A549 treated with DMSO at 1 μM for 4 hours (cell line): ENCODE measurements around the gene CD7. TPM values are rescaled to one million over a fixed set of nuclear protein-coding genes. Genes with fewer than 3 reads are reported as not detected.

Experiments
- total RNA-seq: library from RNA; stranded (reverse); fragments of 200-300 nt; extraction: Qiagen RNA extraction; gene quantifications from 5 replicates; pipeline ENCODE4 v1.2.3, GENCODE V29; 2022; ENCODE audit warnings: low read depth

CD7 gene
- total RNA-seq: 0.08 TPM in 1 of 5 replicates, not detected in the others

DNA sequence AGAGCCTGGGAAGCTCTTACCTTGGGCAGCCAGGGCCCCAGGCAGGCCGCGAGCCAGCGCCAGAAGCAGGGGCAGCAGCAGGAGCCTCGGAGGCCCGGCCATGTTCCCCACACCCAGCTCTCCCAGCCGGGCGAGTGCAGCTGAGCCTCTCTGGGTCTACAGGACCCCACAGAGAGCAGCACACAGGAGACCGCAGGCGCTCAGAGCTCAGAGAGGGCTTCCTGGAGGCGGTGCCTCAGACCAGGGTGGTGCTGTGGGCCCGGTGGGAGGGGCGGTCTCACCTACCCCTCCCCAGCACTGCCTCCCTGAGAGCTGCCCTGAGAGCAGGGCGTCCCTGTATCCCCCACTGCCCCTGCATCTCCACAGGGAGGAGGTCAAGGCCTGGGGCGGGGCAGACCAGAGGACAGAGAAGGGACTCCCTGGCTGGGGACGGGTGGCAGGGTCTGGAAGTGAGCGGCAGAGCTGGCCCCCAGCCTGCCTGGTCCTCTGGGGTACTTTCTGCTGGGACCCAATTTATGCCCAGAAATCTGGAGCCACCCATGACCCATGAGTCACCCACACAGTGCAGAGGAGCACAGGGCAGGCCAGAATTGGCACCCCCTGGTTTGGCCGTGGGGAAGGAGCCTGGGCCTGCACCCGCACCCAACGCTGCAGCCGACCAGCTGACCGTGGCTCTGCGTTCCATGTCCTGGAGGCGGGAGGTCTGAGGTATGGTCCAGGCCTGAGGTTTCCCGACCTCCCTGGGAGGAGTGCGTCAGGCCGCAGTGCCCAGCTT, at the start of gene CD7:
Gene CD7, minus strand, starts transcription at position 215 of the 775 bp plus-strand sequence. Its CDS starts 113 bp downstream, at position 102.

DNA sequence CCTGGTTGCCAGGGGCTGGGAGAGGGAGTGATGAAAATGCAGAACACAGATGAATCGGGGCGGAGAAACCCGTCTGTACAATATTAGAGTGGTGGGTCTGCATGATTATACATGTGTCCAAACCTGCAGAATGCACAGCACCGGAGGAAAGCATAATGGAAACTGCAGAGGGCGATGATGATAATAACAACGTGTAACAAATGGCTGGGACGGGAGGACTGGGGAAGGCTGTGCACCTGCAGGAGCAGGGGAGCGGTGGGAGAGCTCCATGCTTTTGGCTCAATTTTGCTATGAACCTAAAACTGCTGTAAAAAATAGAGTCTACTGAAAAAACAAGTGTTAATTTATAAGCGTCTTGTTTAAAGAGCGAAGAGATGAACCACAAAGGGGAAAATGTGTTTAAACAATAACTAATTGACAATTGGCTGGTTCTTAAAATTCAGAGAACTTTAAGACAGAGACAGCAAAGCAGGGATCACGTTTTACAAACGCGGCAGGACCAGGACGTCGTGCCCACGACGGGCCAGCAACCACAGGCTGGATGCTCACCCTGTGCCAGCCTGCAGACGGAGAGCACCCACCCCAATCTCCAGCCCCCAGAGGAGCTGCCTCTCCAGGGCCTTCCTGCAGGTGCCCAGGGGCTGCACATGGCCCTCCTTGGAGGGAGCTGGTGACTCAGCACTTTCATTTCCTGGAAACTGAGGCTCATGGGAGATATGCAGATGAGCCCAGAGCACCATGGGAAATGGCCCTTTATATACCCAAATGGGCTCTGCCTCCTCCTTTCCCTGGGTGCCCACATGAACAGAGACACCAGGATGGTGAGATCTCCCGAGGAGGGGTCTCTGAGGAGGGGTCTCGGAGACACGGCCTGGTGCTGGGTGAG, 41.3 kb upstream of the CD7 start, which contains the start of gene TEX19:
Gene TEX19, plus strand, starts transcription at position 783 of the 886 bp plus-strand sequence. CDS start 2,904 bp downstream, outside the sequence.

DNA sequence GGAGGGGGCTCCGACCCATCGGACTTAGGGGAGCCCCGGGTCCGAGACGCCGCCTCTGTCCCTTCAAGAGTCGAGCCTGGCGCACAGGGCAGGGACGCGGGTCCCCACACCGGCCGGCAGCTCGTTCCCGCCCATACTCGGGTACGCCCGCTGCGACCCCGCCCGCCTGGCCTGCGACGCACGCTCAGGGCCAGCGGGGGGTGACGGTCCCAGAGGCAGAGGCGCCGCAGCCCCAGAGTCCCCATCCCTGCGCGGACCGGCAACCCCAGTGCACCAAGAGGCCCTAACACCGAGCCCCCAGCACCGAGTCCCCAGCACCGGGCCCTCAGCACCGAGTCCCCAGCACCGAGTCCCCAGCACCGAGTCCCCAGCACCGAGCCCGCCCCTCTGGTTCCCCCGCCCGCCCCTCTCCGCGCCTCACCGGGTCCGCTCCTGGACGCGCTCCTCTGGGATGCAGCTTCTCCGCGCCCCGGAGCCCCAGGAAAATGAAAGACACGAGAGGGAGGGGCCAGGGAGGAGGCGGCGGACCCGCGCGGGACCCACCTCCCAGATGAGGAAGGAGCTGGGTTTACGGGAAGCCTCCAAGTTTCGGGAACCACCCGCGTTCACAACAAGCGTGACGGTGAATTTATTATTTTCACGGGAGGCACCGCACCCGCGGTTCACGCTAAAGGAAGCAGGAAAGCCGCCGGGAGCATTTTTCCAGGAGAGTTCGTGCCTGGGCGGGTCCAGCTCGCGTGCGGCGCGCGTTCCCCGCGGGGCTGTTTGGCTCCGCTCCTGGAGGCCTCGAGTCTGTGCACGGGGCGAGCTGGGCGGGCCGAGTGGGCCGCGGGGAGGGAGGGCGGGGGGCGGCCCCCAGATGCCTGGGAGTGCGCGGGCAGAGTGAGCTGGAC, 16.1 kb upstream of the CD7 start, which contains the start of gene SECTM1:
Gene SECTM1, minus strand, starts transcription at position 488 of the 893 bp plus-strand sequence. CDS start 6,526 bp downstream, outside the sequence.

DNA sequence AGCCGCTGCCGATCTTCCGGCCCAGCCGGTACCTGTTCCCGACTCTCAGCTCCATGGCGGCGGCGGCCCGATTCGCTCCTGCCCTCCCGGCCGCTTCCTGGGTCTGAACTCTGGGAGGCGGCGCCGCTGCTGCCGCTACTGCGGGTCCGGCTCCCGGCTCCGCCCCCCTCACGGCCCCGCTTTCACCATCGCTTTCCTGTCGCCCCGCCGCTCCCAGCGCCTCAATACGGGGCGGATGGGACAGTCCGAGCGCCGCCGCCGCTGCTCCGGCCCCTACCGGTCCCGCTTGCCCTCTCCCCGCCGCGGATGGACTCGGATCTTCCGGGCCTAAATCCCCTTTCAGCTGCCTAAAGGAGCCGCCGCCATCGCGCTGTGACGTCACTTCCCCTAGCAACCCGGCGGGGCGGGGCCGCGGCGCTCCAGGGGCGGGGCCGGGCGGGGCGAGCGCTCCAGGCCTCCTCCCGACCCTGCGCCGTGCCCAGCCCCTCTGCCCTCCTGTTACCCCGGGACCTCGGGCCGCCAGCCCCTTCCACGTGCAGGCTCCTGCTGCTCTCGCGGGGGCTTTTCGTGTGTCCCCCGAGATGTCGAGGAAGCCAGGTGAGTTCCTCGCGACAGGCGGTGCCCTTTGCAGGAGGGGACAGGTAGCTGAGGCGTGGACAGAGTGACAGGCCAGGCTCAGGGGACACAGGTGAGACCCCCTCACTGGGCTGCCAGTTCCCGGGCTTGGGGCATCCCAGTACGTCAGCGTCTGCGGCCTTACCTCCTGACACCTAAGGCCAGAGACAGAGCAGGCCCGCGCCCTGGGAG, 43.9 kb downstream of the CD7 start, which contains the start of gene CSNK1D:
Gene CSNK1D, minus strand, starts transcription at position 374 of the 807 bp plus-strand sequence. Its CDS starts 319 bp downstream, at position 55.

Other genes starting within 250 kb of the CD7 start
- gene FASN, start 219.4 kb downstream of the CD7 start, total RNA-seq: 117 to 149 TPM (median 134 TPM) in 5 replicates
- gene CCDC57, start 104.8 kb downstream of the CD7 start, total RNA-seq: 20.0 to 27.7 TPM (median 22.9 TPM) in 5 replicates
- gene SLC16A3, start 88.6 kb downstream of the CD7 start, total RNA-seq: 79.9 to 109 TPM (median 96.9 TPM) in 5 replicates
- 143 to 161 TPM (median 155 TPM) in 5 replicates for gene CSNK1D, start 43.9 kb downstream of the CD7 start, total RNA-seq
- gene SECTM1, start 16.2 kb upstream of the CD7 start, total RNA-seq: 0.90 to 2.5 TPM (median 1.4 TPM) in 5 replicates
- 0.31 to 0.56 TPM (median 0.48 TPM) in 5 replicates for gene TEX19, start 41.6 kb upstream of the CD7 start, total RNA-seq
- not detected in 5 replicates for gene UTS2R, start 54.2 kb upstream of the CD7 start, total RNA-seq
- 9.4 to 13.8 TPM (median 13.5 TPM) in 5 replicates for gene HEXD, start 100.7 kb upstream of the CD7 start, total RNA-seq
- 19.0 to 25.8 TPM (median 24.4 TPM) in 5 replicates for gene OGFOD3, start 101.0 kb upstream of the CD7 start, total RNA-seq
- 48.3 to 66.8 TPM (median 59.3 TPM) in 5 replicates for gene CYBC1, start 133.1 kb upstream of the CD7 start, total RNA-seq
- 48.1 to 65.8 TPM (median 57.5 TPM) in 5 replicates for gene NARF, start 141.1 kb upstream of the CD7 start, total RNA-seq
- gene FOXK2, start 202.1 kb upstream of the CD7 start, total RNA-seq: 46.4 to 60.3 TPM (median 59.2 TPM) in 5 replicates